ENCODE measurements around the gene PTPRD. TPM values are rescaled to one million over a fixed set of nuclear protein-coding genes. Genes with fewer than 3 reads are reported as not detected.

Gene PTPRD
- total RNA-seq, 2 experiments from 2014 or later = 0.03 TPM; not detected in 1

GRCh38 chr9:10032166-10032565 is 580.6 kb downstream of the PTPRD start:
- ChIA-PET CTCF (ENCODE audit: unreplicated experiment) (no interaction called here), POLR2A (interaction anchor here (0.7 kb wide), 1 partner anchor 108 kb away, joined by 3 read pairs; no protein-coding TSS in a partner anchor)
- DNase-seq (ENCODE audit: low spot score) = no peak
- Histone ChIP-seq H2AFZ (ENCODE audit: low read length) (no peak overlapping the region), H3K36me3 (ENCODE audit: insufficient read depth, low read length) (no peaks in the 10 kb centered on the region), H3K27ac (ENCODE audit: low read depth, low read length, poor library complexity, severe bottlenecking) (no peak overlapping the region), H3K9me2 (ENCODE audit: insufficient read depth, low read length) (no peaks in the 10 kb centered on the region), H3K4me3 (ENCODE audit: low read depth, low read length, poor library complexity, severe bottlenecking) (no peak overlapping the region), H3K4me1 (ENCODE audit: insufficient read depth, low read length, poor library complexity, severe bottlenecking) (no peaks in the 10 kb centered on the region), H3K4me2 (ENCODE audit: low read length) (no peak overlapping the region), H3K9me3 (ENCODE audit: low read length) (no peaks in the 10 kb centered on the region), H4K20me1 (ENCODE audit: insufficient read depth, low read length) (no peaks in the 10 kb centered on the region), H3K79me2 (ENCODE audit: insufficient read depth, low read depth, low read length) (no peaks in the 10 kb centered on the region)
- intact Hi-C loops (cut with micrococcal nuclease; ENCODE audit: unreplicated experiment) = no loop called here
- TF ChIP-seq CTCF (conservative IDR thresholded peaks at IDR 0.05; ENCODE audit: low read length) = no peak
- TF ChIP-seq EZH2phosphoT487 (IDR thresholded peaks at IDR 0.05; ENCODE audit: borderline replicate concordance, low read depth, low read length) = no peak
- BruUV-seq (replicated peaks) = no TSS peak

- H3K9me3 ChIP-seq (ENCODE audit: low read length) = no peaks in the 10 kb centered on the region
- no peak overlapping the region for H3K27ac ChIP-seq (ENCODE audit: low read depth, low read length, poor library complexity, severe bottlenecking)
- no peaks in the 10 kb centered on the region for H3K9me2 ChIP-seq (ENCODE audit: insufficient read depth, low read length)
- H3K79me2 ChIP-seq (ENCODE audit: insufficient read depth, low read depth, low read length) = no peaks in the 10 kb centered on the region
- no TSS peak for BruUV-seq (replicated peaks)
- intact Hi-C loops (cut with micrococcal nuclease; ENCODE audit: unreplicated experiment) = no loop called here
- no peak overlapping the region for H3K4me3 ChIP-seq (ENCODE audit: low read depth, low read length, poor library complexity, severe bottlenecking)
- no peak overlapping the region for H2AFZ ChIP-seq (ENCODE audit: low read length)
- DNase-seq (ENCODE audit: low spot score) = no peak
- H3K36me3 ChIP-seq (ENCODE audit: insufficient read depth, low read length) = no peaks in the 10 kb centered on the region
- ChIA-PET POLR2A (no interaction called here), CTCF (ENCODE audit: unreplicated experiment) (no interaction called here)
- no peaks in the 10 kb centered on the region for H3K4me1 ChIP-seq (ENCODE audit: insufficient read depth, low read length, poor library complexity, severe bottlenecking)
- H3K4me2 ChIP-seq (ENCODE audit: low read length) = no peak overlapping the region
- H4K20me1 ChIP-seq (ENCODE audit: insufficient read depth, low read length) = no peaks in the 10 kb centered on the region
- TF ChIP-seq CTCF (conservative IDR thresholded peaks at IDR 0.05; ENCODE audit: low read length) (peak; percentile 38), EZH2phosphoT487 (IDR thresholded peaks at IDR 0.05; ENCODE audit: borderline replicate concordance, low read depth, low read length) (no peak)
Measured at GRCh38 chr9:10026443-10026984, 586.3 kb downstream of the PTPRD start.

- no peak overlapping the region for H2AFZ ChIP-seq (ENCODE audit: low read length)
- intact Hi-C loops (cut with micrococcal nuclease; ENCODE audit: unreplicated experiment) = no loop called here
- TF ChIP-seq EZH2phosphoT487 (IDR thresholded peaks at IDR 0.05; ENCODE audit: borderline replicate concordance, low read depth, low read length) = no peak
- no peak for TF ChIP-seq CTCF (conservative IDR thresholded peaks at IDR 0.05; ENCODE audit: low read length)
- no peak overlapping the region for H3K4me2 ChIP-seq (ENCODE audit: low read length)
- DNase-seq (ENCODE audit: low spot score) = no peak
- no TSS peak for BruUV-seq (replicated peaks)
- no peaks in the 10 kb centered on the region for H4K20me1 ChIP-seq (ENCODE audit: insufficient read depth, low read length)
- H3K9me2 ChIP-seq (ENCODE audit: insufficient read depth, low read length) = no peaks in the 10 kb centered on the region
- ChIA-PET CTCF (ENCODE audit: unreplicated experiment) (no interaction called here), POLR2A (no interaction called here)
- no peaks in the 10 kb centered on the region for H3K4me1 ChIP-seq (ENCODE audit: insufficient read depth, low read length, poor library complexity, severe bottlenecking)
- H3K27ac ChIP-seq (ENCODE audit: low read depth, low read length, poor library complexity, severe bottlenecking) = no peak overlapping the region
- H3K79me2 ChIP-seq (ENCODE audit: insufficient read depth, low read depth, low read length) = no peaks in the 10 kb centered on the region
- no peaks in the 10 kb centered on the region for H3K9me3 ChIP-seq (ENCODE audit: low read length)
- no peak overlapping the region for H3K4me3 ChIP-seq (ENCODE audit: low read depth, low read length, poor library complexity, severe bottlenecking)
- no peaks in the 10 kb centered on the region for H3K36me3 ChIP-seq (ENCODE audit: insufficient read depth, low read length)
Measured at GRCh38 chr9:10015755-10016154, 597.0 kb downstream of the PTPRD start.

Data from OCI-LY7 (cell line).